Activated CD4-positive, alpha-beta T cell treated with anti-CD3 and anti-CD28 coated beads, Interleukin-2, amount 10 ng/mL, durations not matched to agents 24 days and 14 days (primary cell): Measurements from ENCODE around the gene GSC2. TPM values are rescaled to one million over a fixed set of nuclear protein-coding genes. Genes with fewer than 3 reads are reported as not detected.
A peak's percentile ranks its signal among the peaks of the same experiment; 100 is the strongest.

Experiments used
- DNase-seq: peaks from one replicate; pipeline ENCODE4 v3.0.0; 2022
- H3K27ac Mint-ChIP-seq: one replicate; pipeline ENCODE4 v1.8.0; 2022; ENCODE audit warnings: mild to moderate bottlenecking, mixed read lengths
- H3K27me3 Mint-ChIP-seq: one replicate; pipeline ENCODE4 v1.8.0; 2022; ENCODE audit warnings: mixed read lengths
- H3K36me3 Mint-ChIP-seq: one replicate; pipeline ENCODE4 v1.8.0; 2022; ENCODE audit warnings: low read depth, mild to moderate bottlenecking, mixed read lengths
- H3K4me1 Mint-ChIP-seq: one replicate; pipeline ENCODE4 v1.8.0; 2021; ENCODE audit warnings: mixed read lengths
- H3K4me3 Mint-ChIP-seq: one replicate; pipeline ENCODE4 v1.8.0; 2022; ENCODE audit warnings: mild to moderate bottlenecking, moderate library complexity, mixed read lengths
- H3K9me3 Mint-ChIP-seq: one replicate; pipeline ENCODE4 v1.8.0; 2021; ENCODE audit warnings: mixed read lengths
- intact Hi-C: fragments of 100-400 bp; cut with micrococcal nuclease; formaldehyde crosslinking; loops from one replicate; pipeline ENCODE4 v1.15.1; 2023
- total RNA-seq: library from RNA; stranded (reverse); gene quantifications from 2 replicates; pipeline ENCODE4 v1.2.3, GENCODE V29; 2022

GSC2 gene
- total RNA-seq, 1 donor from 2014 or later, result not detected

DNA sequence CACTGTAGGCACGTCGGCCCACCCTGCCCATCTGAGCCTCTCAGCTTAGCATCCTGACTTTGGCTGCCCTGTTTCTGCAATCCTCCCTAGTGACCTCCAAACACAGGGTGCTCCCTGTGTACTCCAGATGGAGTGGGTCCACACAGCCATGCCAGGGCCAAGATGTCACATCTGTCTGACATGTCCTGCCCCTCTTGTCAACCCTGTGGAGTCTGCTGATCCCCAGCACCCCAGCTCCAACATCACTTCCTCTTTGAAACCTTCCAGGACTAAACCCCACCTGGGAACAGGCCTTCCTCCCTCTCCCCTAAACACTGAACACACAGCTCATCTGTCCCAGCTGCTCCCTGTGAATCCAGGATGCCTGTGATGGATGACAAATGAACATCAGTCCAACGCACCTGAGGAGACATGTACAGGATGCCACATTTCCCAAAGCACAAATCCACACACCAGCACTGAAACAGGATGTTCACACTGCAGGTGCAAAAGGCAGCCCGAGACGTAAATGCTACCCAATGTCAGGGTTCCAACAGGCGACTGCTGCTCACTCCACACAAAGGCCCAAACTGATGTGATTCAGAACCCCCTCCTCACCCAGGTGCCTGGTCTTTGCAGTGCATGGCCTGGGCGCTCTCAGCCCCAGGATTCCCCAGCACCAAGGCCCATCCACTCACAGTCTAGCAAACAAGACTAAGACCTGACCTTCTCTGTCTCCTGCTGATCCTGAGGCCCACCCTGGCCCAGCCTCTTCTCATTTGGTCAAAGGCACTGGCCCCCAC is 21.0 kb downstream of the GSC2 start:
- intact Hi-C loops, result no loop called here
- DNase-seq, result no peak
- peaks cover 5% of the 10 kb centered on the region for H3K36me3 Mint-ChIP-seq
- no peak overlapping the region for H3K4me3 Mint-ChIP-seq
- no peaks in the 10 kb centered on the region for H3K9me3 Mint-ChIP-seq
- H3K27me3 Mint-ChIP-seq, result no peaks in the 10 kb centered on the region
- no peaks in the 10 kb centered on the region for H3K4me1 Mint-ChIP-seq
- H3K27ac Mint-ChIP-seq, result peak overlapping the region; percentile 38

DNA sequence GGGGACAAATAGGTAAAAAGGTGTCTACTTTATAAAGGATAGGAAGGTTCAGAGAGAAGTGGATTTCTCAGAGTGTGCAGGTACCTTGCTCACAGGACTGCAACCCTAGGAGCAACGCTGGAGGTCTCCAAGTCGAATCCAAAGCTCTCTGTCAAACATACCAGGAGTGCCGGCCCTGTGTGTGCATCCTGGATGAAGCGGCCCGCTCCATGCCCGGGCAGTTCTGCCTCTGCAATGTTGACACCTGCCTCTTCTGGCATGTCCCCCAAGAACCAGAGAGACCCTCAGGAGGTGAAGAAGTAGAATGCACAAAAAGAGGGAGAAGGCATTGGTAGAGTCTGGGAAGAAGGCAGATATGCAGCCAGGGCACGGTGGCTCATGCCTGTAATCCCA is 22.1 kb downstream of the GSC2 start:
- no peaks in the 10 kb centered on the region for H3K9me3 Mint-ChIP-seq
- H3K4me1 Mint-ChIP-seq, result peaks cover 4% of the 10 kb centered on the region
- peaks cover 5% of the 10 kb centered on the region for H3K36me3 Mint-ChIP-seq
- no peak for DNase-seq
- intact Hi-C loops, result no loop called here
- no peak overlapping the region for H3K4me3 Mint-ChIP-seq
- H3K27ac Mint-ChIP-seq, result no peak overlapping the region
- H3K27me3 Mint-ChIP-seq, result no peaks in the 10 kb centered on the region

DNA sequence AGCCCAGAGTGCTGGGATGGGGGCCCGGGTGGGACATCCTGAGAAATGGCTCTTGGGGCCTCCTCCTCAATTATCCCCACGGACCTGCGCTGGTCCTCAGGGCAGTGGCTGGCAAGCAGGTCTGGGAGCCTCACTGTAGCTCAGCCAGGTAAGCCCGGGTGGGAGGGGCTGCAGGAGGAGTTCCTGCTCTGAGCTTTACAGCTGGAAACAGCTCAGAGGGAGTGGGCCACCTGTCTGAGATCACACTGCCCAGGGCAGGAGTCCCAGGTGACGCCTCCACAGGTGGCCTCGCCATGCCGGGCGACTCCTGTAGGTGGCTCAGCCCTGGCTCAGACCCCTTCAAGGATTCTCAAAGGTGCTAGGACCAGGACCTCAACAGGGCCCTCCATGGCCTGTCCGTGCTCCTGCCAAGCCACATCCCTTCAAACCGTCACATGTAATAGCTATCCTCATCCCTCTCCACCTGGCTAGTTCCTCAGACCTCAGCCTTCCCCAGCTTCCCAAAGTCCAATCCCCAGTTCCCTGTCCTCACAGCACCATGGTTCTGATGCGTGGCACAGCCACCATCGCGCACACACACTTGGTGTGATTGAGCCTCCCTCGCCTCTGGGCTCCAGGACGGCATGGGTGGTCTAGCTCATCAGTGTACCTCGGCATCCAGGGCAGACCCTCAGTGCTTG is 22.6 kb downstream of the GSC2 start:
- Mint-ChIP-seq H3K4me3 (no peak overlapping the region), H3K9me3 (no peaks in the 10 kb centered on the region), H3K27ac (no peak overlapping the region), H3K36me3 (peaks cover 4% of the 10 kb centered on the region), H3K4me1 (peaks cover 9% of the 10 kb centered on the region), H3K27me3 (no peaks in the 10 kb centered on the region)
- intact Hi-C loops, result no loop called here
- no peak for DNase-seq

DNA sequence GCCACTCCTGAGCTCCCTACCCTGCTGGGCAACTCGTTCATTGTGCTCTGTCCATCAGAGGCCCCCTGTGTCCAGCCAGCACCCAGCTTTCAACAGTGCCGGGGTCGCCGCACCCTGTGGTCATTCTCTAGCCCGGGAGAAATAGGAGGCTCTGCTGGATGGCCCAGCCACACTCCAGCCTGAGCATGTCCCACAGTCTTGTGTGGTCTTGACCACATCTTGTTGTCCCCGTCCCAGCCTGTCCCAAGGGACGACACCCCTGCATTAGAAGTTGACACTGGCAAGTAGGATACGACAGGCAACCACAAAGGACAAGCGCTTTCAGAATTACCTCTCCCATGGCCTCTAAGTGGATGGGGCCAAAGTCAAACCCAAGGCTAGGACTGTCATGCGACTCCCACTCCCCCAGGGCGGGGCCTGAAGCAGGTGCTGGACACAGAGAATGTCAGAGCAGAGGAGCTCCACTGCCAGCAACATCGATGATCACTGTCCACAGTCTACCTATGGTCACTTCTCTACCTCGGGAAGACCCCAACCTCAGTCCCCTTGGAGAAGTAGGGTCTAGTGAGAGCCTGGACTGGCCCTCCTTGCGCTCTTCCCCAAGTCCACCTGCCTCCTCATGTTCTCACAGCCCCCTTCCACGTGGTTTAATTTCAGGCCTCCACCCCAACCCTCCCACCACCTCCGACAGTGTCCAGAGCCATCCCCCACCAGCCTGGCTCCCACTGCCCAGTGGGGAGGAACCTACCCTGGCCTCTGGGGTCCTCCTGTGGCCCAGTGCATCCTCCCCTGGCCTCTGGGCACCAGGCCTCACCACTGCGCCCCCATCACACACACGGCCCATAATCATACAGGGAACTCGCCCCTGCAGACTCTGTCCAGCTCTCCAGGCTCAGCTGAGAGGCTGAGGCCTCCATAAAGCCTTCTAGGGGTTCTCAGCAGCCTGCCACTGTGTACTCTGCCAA is 23.5 kb downstream of the GSC2 start:
- DNase-seq, result no peak
- Mint-ChIP-seq H3K27me3 (no peaks in the 10 kb centered on the region), H3K36me3 (peaks cover 4% of the 10 kb centered on the region), H3K27ac (no peak overlapping the region), H3K4me3 (no peak overlapping the region), H3K4me1 (peaks cover 9% of the 10 kb centered on the region), H3K9me3 (no peaks in the 10 kb centered on the region)
- intact Hi-C loops, result no loop called here

DNA sequence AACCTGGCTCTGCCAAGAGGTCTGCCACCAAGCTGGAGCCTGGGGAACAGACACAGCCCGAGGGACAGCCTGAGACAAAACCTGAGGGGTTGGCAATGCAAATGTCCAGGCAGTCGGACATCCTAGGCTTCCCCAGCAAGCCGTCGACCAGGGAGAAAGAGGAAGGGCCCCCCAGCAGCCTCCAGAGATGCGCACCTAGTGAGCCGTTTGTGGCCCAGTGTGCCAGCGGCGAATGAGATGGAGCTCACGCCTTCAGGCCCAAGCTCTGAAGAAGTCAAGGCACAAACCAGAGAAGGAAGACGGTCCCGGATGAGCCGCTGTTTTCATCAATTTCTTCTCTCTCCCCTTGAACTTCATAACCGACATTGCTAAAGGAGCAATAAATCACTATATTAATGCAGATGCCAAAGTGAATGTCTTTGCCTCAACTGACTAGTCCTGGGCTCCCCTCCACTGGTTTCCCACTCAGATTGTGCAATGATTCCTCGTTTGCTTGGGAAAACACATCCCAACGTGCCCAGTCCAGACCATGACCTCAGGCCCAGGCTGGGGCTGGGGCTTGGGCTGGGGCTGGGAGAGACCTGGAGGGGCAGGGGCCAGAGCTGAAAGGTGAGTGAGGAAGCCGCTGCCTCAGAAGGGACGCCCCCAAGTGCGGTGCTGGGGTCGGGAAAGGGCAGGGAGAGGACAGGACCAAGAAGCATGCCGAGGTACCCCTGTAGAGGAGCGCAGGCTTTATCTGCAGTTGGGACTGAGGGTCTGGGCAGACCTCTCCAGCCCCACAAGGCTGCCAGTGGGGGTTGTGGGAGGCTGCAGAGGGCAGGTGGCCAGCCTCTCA is 24.4 kb downstream of the GSC2 start:
- H3K27ac Mint-ChIP-seq, result no peak overlapping the region
- no peaks in the 10 kb centered on the region for H3K27me3 Mint-ChIP-seq
- no peak overlapping the region for H3K4me3 Mint-ChIP-seq
- no peak for DNase-seq
- intact Hi-C loops, result no loop called here
- no peaks in the 10 kb centered on the region for H3K9me3 Mint-ChIP-seq
- no peaks in the 10 kb centered on the region for H3K36me3 Mint-ChIP-seq
- H3K4me1 Mint-ChIP-seq, result peaks cover 16% of the 10 kb centered on the region

DNA sequence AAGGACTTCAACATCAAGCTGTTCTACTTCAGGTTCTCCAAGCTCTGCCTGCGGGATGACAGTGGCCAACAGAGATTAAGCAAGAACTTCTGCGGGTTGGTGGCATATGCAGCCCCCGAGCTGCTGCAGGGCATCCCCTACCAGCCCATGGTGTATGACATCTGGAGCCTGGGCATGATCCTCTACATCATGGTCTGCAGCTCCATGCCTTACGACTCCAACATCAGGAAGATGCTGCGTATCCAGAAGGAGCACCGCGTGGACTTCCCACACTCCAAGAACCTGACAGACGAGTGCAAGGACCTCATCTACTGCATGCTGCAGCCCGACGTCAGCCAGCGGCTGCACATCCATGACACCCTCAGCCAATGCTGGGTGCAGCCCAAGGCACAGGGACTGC is 25.1 kb downstream of the GSC2 start:
- intact Hi-C loops, result no loop called here
- H3K4me1 Mint-ChIP-seq, result peaks cover 22% of the 10 kb centered on the region
- DNase-seq, result no peak
- no peak overlapping the region for H3K27ac Mint-ChIP-seq
- H3K36me3 Mint-ChIP-seq, result no peaks in the 10 kb centered on the region
- H3K4me3 Mint-ChIP-seq, result no peak overlapping the region
- H3K9me3 Mint-ChIP-seq, result no peaks in the 10 kb centered on the region
- H3K27me3 Mint-ChIP-seq, result no peaks in the 10 kb centered on the region

DNA sequence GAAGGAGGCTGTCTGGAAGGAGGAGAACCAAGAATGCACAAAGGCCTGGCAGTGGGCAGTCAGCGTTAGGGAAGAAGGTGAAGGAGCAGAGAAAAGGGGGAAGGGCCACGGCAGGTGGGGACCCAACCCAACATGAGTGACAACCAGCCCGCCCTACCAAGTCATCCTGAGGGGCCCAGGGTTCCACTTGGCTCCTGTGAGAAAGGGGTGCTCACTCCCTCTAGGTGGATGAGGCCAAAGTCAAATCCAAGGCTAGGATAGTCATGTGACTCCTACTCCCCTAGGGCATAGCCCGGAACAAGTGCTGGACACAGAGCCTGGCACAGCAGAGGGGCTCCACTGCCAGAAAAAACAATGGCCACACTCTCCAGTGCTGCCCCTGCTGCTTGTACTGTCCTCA is 25.7 kb downstream of the GSC2 start:
- Mint-ChIP-seq H3K9me3 (no peaks in the 10 kb centered on the region), H3K27me3 (no peaks in the 10 kb centered on the region), H3K4me1 (peaks cover 24% of the 10 kb centered on the region), H3K4me3 (no peak overlapping the region), H3K36me3 (no peaks in the 10 kb centered on the region), H3K27ac (no peak overlapping the region)
- intact Hi-C loops, result loop anchor here (5.0 kb wide), 1 partner anchor 323 kb away; the partner anchor contains the start of gene C22orf39
- DNase-seq, result no peak

DNA sequence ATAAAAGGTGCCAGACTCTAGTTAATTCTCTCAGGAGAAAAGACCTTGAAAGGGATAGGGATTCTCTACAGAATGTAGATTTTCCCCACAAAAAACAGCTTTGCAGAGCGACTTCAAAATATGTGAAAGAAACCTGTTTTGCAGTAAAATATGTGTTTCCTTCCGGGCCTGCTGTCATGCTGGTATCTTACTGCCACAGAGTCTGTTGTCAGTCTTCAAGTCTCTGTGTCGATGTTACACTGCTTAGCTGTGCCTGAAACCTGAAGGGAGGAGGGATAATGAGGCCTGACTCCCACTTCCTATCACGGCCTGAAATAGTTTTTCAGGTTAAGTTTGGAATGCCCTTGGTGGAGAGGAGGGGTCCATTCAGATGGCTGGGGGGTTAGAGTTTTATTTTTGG is 26.2 kb downstream of the GSC2 start:
- Mint-ChIP-seq H3K36me3 (peaks cover 1% of the 10 kb centered on the region), H3K4me1 (peaks cover 26% of the 10 kb centered on the region), H3K27ac (no peak overlapping the region), H3K4me3 (no peak overlapping the region), H3K9me3 (no peaks in the 10 kb centered on the region), H3K27me3 (no peaks in the 10 kb centered on the region)
- intact Hi-C loops, result loop anchor here (2.0 to 5.0 kb wide), 3 partner anchors 15 to 355 kb away; partner anchors contain the start of genes C22orf39, CDC45 and UFD1
- DNase-seq, result no peak

DNA sequence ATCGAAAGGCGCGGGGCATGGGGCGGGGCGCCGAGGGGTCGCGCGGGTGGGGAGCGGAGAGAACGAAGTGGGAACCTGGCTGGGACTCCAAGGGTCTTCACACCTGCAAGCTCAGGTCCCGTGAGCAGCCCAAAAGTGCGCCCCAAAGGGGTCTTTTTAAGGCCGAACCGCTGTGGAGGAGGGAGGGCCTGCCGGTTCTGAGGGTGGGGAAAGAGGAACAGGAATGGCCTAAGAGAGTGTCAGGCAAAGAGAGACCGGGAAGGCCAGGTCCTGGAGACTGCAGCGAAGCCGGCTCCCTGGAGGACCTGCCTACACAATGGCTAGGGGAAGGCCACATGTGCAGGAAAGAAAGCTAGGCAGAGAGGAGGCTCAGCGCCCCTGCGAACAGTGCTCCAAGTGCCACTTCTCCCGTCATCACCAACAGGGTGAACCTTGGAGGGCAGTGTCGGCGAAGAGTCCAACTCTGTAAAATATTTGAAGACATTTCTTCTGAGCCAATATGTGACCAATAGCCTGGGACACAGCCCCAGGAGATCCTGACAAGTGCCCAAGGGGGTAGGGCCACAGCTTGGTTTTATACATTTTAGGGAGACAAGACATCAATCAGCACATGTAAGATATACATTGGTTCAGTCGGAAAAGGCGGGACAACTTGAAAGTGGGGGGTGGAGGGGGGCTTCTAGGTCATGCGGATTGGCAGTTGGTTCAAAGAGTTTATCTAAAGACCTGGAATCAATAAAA is 27.2 kb downstream of the GSC2 start:
- intact Hi-C loops, result loop anchor here (1.0 to 5.0 kb wide), 6 partner anchors 14 to 356 kb away; partner anchors contain the start of genes C22orf39, CDC45, CLTCL1 and ESS2
- Mint-ChIP-seq H3K27me3 (no peaks in the 10 kb centered on the region), H3K4me1 (peaks cover 34% of the 10 kb centered on the region), H3K4me3 (peak overlapping the region; percentile 86), H3K36me3 (peaks cover 2% of the 10 kb centered on the region), H3K9me3 (no peaks in the 10 kb centered on the region), H3K27ac (peak overlapping the region; percentile 65)
- DNase-seq, result no peak

DNA sequence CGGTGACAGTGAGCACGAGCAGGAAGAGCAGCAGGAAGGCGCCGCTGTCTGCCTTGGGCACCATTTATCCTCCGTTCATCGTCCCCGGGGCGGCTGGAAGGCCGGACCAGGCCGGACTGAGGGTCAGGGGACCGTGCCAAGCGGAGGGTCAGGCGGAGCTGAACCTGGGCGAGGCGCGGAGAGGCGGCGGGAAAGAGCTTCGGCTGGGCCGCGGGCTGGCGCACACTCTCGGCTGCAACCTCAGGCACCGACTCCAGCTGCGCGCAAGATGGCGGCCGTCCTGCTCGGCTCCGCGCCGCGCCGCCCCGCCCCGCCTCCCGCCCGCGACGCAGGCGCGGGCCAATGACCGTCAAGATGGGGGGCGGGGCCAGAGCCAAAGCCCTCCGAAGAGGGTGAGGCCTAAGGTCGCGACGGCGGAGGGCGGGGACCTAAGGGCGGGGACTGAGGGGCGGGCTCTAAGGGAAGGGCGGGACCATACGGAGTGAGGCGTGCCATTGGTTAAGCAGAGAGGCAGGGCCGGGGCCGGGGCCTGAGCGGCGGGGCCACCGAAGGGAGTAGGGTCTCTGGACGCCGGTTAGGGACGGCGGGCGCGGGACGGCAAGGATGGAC is 27.8 kb downstream of the GSC2 start, which contains the start of gene DGCR2:
Gene DGCR2, minus strand, starts transcription at position 270 of the 609 bp plus-strand sequence. Its CDS starts 206 bp downstream, at position 64.
- DNase-seq, result peak; percentile 98
- H3K36me3 Mint-ChIP-seq, result peaks cover 2% of the 10 kb centered on the region
- peak within 1 kb of the TSS; percentile 91 for H3K4me3 Mint-ChIP-seq
- intact Hi-C loops, result loop anchor here (1.0 to 5.0 kb wide), 6 partner anchors 13 to 357 kb away; partner anchors contain the start of genes C22orf39, CDC45, CLTCL1 and ESS2
- H3K4me1 Mint-ChIP-seq, result peaks cover 39% of the 10 kb centered on the region
- H3K27ac Mint-ChIP-seq, result peak within 1 kb of the TSS; percentile 65
- no peaks in the 10 kb centered on the region for H3K9me3 Mint-ChIP-seq
- H3K27me3 Mint-ChIP-seq, result no peaks in the 10 kb centered on the region

DNA sequence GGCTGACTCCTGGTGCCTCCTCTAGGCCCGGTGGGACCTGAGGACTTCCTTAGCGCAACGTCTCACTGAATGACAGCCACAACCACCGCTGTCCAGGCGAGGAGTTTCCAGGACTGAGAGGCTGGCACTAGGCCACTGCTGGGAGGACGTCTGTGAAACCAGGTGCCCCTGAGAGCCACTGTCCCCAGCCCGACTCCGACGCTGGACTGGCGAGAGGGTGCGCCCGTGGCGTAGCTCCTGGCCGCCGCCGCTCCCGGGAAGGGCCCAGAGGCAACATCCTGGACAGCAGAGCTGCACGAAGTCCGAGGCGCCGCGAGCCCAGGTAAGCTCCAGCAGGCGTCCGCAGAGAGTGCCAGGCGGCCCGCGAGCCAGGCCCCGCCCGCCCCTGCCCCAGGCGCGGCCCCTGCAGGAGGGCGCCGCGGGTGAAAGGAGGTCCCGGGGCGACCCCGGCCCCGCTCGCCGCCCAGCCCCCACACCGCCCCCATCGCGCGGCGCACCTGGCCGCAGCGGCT is 28.4 kb downstream of the GSC2 start:
- peak; percentile 79 for DNase-seq
- Mint-ChIP-seq H3K4me1 (peaks cover 43% of the 10 kb centered on the region), H3K36me3 (peaks cover 5% of the 10 kb centered on the region), H3K4me3 (peak overlapping the region; percentile 91), H3K27me3 (no peaks in the 10 kb centered on the region), H3K9me3 (no peaks in the 10 kb centered on the region), H3K27ac (peak overlapping the region; percentile 54)
- intact Hi-C loops, result loop anchor here (1.0 to 5.0 kb wide), 6 partner anchors 13 to 357 kb away; partner anchors contain the start of genes C22orf39, CDC45, CLTCL1 and ESS2
